AML-193 (cell line): ENCODE data around the gene RBBP6.
"Not testable (repeated sequence)": the region's sequence is repeated elsewhere in the genome, so short reads cannot be mapped to it uniquely, and the experiment has no call there.

ENCODE experiments used
- DNase-seq, 2 experiments: peaks; one replicate each; lab custom pipeline; 2025; lab: John Stamatoyannopoulos, UW

The RBBP6 gene

DNA sequence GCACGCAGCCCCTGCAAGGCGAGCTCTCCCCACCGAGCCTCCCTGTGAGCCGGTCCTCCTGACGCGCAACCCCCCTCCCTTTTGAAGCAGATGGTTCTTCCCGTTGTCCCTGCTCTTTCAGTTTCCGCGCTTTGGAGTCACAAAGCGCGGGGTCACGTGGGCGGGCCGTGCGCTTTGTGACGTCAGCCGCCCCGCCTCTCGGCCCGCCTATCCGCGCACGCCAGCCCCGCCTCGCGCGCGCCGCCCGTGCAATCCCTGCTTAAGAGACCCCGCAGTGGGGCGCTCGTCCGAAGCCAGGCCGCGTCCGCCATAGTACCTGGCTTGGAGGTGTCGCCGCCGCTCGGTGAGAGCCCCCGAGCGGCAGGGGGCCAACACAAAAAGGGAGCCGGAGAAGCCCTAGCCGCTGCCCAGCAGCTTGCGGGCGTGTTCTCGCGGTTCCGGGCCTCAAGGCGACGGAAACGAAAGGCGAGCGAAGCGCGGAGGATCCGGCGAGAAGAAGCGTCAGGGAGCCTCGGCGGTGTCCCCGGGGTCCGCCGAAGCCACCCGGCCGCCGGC lies at the start of gene RBBP6:
Gene RBBP6, plus strand, starts transcription at position 272 of the 555 bp plus-strand sequence. CDS start 1,061 bp downstream, outside the sequence.
- DNase-seq: peak; percentile 85 to 90

- DNase-seq: no peak
Observed at GRCh38 chr16:24490866-24491265, 48.5 kb upstream of the RBBP6 start.

GRCh38 chr16:24491731-24492130 lies 47.6 kb upstream of the RBBP6 start:
- DNase-seq: no peak

DNA sequence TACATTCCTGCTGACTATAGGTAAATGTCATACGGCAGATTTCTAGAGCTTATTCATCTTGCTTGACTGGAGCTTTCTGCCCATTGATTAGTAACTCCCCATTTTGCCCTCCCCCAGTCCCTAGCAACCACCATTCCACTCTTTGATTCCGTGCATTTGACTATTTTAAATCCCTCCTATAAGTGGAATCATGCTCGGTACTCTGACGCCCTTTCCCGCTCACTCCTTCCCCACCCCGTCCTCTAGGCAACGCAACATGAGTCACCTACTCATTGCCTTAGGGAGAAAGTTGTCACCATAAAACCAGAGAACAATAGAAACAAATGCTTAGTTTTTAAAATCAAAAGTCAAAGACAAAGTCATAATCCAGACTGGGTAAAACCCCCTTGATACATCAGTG lies 45.5 kb upstream of the RBBP6 start:
- no peak for DNase-seq

DNA sequence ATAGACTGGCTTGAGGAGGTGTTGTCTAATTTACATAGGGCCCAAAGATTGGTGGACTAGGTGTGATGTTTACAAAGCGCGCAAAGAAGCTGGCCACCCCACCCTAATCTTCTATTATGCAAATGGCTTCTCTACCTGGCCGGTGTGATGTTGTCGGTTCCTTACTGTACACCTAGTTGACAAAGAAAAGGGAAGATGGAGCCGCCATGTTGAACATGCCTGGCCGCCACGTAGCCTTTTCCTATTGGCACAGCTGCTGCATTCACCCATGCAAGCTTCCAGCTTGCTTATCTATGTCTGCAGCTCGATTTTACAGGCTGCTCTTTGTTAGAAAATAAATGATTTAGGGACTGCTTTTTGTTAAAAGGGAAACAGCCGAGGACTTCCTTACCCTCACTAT lies 44.2 kb upstream of the RBBP6 start:
- not testable (repeated sequence) for DNase-seq

- no peak for DNase-seq
Observed at GRCh38 chr16:24497440-24497839, 41.9 kb upstream of the RBBP6 start.

DNA sequence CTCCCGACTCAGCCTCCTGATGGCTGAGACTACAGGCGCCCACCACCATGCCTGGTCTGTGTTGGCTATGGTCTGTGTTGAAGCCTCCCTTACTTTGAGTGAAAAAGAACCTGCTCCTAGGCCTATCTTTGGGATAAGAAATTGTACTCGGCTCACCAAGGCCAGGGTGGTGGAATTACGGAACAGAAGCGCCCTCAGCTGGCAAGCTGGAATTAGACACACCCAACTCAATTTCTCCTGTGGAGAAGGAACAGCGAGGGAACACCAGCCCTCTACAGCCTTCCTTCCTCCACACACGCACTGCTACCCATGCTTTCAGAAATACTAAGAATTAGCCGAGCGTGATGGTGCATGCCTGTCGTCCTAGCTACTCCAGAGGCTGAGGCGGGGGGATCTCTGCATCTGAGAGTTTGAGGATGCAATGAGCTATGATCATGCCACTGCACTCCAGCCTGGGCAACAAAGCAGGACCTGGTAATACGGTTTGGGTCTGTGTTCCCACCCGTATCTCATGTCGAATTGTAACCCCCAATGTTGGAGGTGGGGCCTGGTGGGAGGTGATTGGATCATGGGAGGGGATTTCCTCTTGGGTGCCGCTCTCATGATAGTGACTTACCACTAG lies 40.1 kb upstream of the RBBP6 start:
- DNase-seq: peak; percentile 4 to 14

DNA sequence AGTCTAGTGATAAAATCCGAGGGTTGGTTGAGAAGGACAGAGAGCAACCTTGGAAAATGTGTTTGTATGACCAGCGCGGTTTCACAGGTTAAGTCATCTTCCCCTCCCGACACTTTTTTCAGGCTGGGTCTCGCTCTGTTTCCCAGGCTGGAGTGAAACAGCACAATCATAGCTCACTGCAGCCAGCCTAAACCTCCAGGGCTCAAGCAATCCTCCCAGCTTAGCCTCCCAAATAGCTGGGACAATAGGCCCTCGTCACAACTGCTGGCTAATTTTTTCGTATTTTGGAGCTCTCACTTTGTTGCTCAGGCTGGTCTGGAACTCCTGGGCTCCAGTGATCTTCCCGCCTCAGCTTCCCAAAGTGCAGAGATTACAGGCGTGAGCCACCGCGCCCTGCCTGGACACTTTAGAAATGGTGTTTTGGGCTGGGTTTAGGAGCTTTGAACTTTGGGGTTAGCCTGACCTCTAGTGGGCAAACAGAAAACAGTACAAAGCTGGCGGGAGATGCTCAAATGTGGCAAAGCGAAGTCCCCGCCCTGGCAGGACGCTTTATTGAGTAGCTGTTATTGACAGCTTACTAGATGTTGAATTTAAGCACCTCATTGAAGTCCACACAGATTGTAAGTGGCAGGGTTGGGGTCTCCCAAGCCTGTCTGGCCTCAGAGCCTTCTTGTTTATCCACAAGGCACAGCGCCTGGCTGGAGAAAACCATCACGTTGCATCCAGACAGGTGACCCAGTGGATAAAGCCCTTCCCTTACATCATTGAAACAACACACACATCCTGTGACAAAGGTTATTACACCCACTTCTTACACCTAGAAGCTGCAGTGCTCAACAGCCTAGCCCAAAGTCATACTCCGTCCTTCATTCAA lies 34.7 kb upstream of the RBBP6 start:
- peak; percentile 42 to 56 for DNase-seq

DNA sequence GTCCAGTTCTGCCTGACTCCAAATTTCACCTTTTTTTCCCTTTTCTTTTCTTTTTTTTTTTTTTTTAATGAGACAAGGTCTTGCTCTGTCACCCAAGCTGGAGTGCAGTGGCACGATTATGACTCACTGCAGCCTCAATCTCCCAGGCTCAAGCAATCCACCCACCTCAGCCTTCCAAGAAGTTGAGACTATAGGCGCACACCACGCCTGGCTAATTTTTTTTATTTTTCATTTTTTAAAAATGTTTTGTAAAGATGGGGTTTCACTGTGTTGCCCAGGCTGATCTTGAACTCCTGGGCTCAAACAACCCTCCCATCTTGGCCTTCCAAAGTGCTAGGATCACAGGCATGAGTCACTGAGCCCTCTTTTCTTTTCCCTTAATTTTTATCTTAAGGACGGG lies 33.4 kb upstream of the RBBP6 start:
- DNase-seq: no peak

GRCh38 chr16:24507959-24508480 lies 31.3 kb upstream of the RBBP6 start:
- DNase-seq: no peak

- no peak for DNase-seq
Observed at GRCh38 chr16:24508614-24509013, 30.8 kb upstream of the RBBP6 start.

- DNase-seq: no peak
Observed at GRCh38 chr16:24509536-24509935, 29.8 kb upstream of the RBBP6 start.

DNA sequence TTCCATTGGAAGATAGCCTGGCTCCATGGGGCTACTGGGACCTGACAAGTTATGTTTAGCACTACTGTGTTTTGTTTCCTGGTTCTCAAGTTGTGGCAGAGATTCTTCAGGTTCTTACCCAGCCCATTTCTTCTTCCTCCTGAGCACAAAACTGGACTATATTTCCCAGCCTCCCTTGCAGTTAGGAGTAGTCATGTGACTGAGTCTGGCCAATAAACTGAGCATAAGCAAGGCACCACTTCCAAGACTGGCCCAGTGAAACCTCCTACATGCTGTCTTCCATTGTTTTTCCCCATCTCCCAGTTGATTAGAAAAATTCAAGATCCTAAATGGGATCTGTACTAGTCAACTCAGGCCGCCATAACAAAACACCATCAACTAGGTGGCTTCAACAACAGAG lies 28.2 kb upstream of the RBBP6 start:
- no peak for DNase-seq

- DNase-seq: no peak
Observed at GRCh38 chr16:24511792-24512191, 27.6 kb upstream of the RBBP6 start.

DNA sequence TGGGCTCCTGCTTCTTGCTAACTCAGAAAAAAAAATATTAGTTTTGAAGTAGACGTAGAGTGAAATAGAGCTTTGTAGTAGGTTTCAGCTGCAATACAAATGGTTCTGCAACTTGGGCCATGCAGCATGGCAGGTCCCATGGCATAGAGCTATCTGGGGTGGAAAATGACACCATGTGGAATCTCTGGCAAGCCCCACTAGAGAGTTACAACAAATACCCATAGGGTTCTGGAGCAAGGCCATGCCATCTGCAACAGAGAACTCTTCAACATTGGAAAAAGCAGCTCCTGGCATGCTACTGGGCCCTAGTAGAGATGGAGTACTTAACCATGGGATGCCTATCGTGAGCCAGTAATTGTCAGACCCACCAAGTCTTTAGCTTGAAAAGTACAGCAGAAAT lies 25.3 kb upstream of the RBBP6 start:
- DNase-seq: no peak

GRCh38 chr16:24515186-24515585 lies 24.2 kb upstream of the RBBP6 start:
- DNase-seq: no peak

- DNase-seq: peak; percentile 68 to 74
Observed at GRCh38 chr16:24516900-24517669, 22.3 kb upstream of the RBBP6 start.

- DNase-seq: no peak
Observed at GRCh38 chr16:24518498-24518897, 20.9 kb upstream of the RBBP6 start.

DNA sequence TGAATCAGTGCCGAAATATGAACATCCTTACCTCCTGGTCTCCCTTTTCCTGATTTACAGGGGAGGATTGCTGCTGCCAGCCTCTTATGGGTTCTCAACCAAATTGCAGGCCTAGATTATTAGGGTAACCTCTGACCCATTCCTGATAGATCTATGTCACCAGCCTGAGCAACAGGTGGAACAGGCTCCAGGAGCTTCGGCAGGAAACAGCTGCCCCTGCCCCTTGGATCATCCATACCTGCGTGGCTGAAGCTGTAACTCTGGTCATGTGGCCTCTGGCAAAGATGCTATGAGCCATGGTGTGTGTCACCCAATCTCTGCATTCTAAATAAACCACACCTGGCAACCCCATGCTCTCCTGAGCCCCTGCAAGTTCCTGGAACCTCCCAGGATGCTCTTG lies 18.4 kb upstream of the RBBP6 start:
- no peak for DNase-seq

- no peak for DNase-seq
Observed at GRCh38 chr16:24522751-24523150, 16.6 kb upstream of the RBBP6 start.

DNA sequence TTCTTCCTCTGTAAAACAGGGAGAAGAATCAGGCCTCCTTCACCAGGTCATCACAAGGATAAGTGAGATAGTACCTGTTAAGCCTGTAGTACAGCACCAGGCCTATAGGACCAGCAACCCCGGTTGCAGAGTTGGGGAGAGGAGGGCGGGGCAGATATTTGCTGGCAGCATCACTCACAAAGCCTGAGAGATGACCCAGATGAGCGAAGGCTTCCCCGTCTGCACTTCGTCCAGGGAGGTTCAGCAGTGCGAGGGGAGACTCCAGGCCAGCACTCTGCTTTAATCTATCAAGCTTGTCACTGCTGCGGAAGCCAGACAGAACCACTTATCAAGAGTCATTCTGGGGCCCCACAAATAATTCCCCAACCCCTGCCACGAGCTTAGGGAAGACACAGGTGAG lies 15.8 kb upstream of the RBBP6 start:
- no peak for DNase-seq
